B cell (primary cell): ENCODE data around the gene NSUN7. TPM values are rescaled to one million over a fixed set of nuclear protein-coding genes. Genes with fewer than 3 reads are reported as not detected.

ENCODE experiments used
- ATAC-seq: fragments of 200-7000 bp; cut with Tn5 transposase; one replicate; pipeline ENCODE4 v1.10.0; 2021; ENCODE audit warnings: low read depth, mild to moderate bottlenecking, moderate number of reproducible peaks, moderate library complexity
- CTCF ChIA-PET: fragments of 350-600 bp; sonication (Branson Sonifier 250); formaldehyde crosslinking; loops from one replicate; lab custom pipeline; 2021; ENCODE audit warnings: antibody characterized with exemption, inconsistent platforms; lab: Charles Lee
- POLR2A ChIA-PET: fragments of 350-600 bp; sonication (Branson Sonifier 250); formaldehyde crosslinking; loops from one replicate; lab custom pipeline; 2021; ENCODE audit warnings: antibody characterized with exemption; lab: Charles Lee
- DNase-seq: peaks from one replicate; pipeline ENCODE4 v3.0.0; 2013
- H2AFZ ChIP-seq: 2 replicates; pipeline ENCODE4 v1.6.1; 2012; ENCODE audit warnings: mild to moderate bottlenecking, low read depth, low read length; ENCODE audit not compliant: insufficient read depth, poor library complexity, severe bottlenecking
- H3K27ac ChIP-seq, 2 donors: 1 replicate in 1 of 2; 2 replicates in 1 of 2; pipeline ENCODE4 v1.5.1; 2012 to 2013; ENCODE audit warnings: low read length in 2 of 2, mild to moderate bottlenecking in 2 of 2, moderate library complexity in 1 of 2
- H3K27me3 ChIP-seq, 4 experiments: fragments of 200-600 bp in 1 of 4; sonication (generic) in 1 of 4; replicated peaks in 1 of 4; 1 replicate in 2 of 4; 2 replicates in 2 of 4; pipeline versions ENCODE4 v1.6.1 to v1.7.0; 2013 to 2016; ENCODE audit warnings: low read length in 3 of 4, mild to moderate bottlenecking in 2 of 4, mixed read lengths in 1 of 4, moderate library complexity in 1 of 4; ENCODE audit not compliant: insufficient read depth in 4 of 4, control insufficient read depth in 3 of 4; ENCODE audit errors: control extremely low read depth in 1 of 4
- H3K36me3 ChIP-seq, 2 experiments: replicated peaks in 1 of 2; 1 replicate in 1 of 2; 2 replicates in 1 of 2; pipeline versions ENCODE4 v1.6.1 to v1.7.1; 2013; ENCODE audit warnings: low read length in 1 of 2; ENCODE audit not compliant: insufficient read depth in 2 of 2, control insufficient read depth in 1 of 2; ENCODE audit errors: control extremely low read depth in 1 of 2, extremely low read depth in 1 of 2
- H3K4me1 ChIP-seq, 2 donors: fragments of 200-600 bp in 1 of 2; sonication (generic) in 1 of 2; 1 replicate in 1 of 2; 2 replicates in 1 of 2; pipeline versions ENCODE4 v1.5.1 to v1.6.1; 2013 to 2017; ENCODE audit warnings: low read length in 2 of 2; ENCODE audit not compliant: control insufficient read depth in 2 of 2, insufficient read depth in 2 of 2
- H3K4me2 ChIP-seq: replicated peaks from 2 replicates; pipeline ENCODE3; 2012; ENCODE audit warnings: mild to moderate bottlenecking, low read depth, low read length; ENCODE audit not compliant: poor library complexity, severe bottlenecking
- H3K4me3 ChIP-seq, 5 experiments: fragments of 200-600 bp in 1 of 5; sonication (generic) in 1 of 5; 1 replicate in 3 of 5; 2 replicates in 2 of 5; pipeline versions ENCODE4 v1.5.1 to v1.7.0; 2011 to 2016; ENCODE audit warnings: low read length in 4 of 5, mild to moderate bottlenecking in 4 of 5, low read depth in 2 of 5, control low read depth in 1 of 5, moderate library complexity in 1 of 5; ENCODE audit not compliant: insufficient read depth in 1 of 5; ENCODE audit errors: control extremely low read depth in 1 of 5, extremely low read depth in 1 of 5
- H3K79me2 ChIP-seq: fragments of 200-600 bp; sonication (generic); one replicate; pipeline ENCODE4 v1.6.0; 2016; ENCODE audit warnings: low read length; ENCODE audit not compliant: control insufficient read depth, insufficient read depth
- H3K9ac ChIP-seq: fragments of 200-600 bp; sonication (generic); 2 replicates; pipeline ENCODE4 v1.6.1; 2017; ENCODE audit warnings: mild to moderate bottlenecking, low read length, moderate library complexity
- H3K9me3 ChIP-seq, 3 donors: one replicate each; pipeline versions ENCODE4 v1.6.1 to v1.7.1; 2013; ENCODE audit warnings: low read length in 2 of 3; ENCODE audit not compliant: control insufficient read depth in 2 of 3, insufficient read depth in 1 of 3; ENCODE audit errors: control extremely low read depth in 1 of 3
- H4K20me1 ChIP-seq: 2 replicates; pipeline ENCODE4 v1.6.0; 2012; ENCODE audit warnings: mild to moderate bottlenecking, low read length; ENCODE audit not compliant: insufficient read depth, control insufficient read depth, poor library complexity, severe bottlenecking
- H3K27ac Mint-ChIP-seq: one replicate; pipeline ENCODE4 v1.8.0; 2021; ENCODE audit warnings: mixed read lengths
- H3K27me3 Mint-ChIP-seq: one replicate; pipeline ENCODE4 v1.8.0; 2021; ENCODE audit warnings: mixed read lengths
- H3K4me1 Mint-ChIP-seq: one replicate; pipeline ENCODE4 v1.8.0; 2021; ENCODE audit warnings: mixed read lengths
- H3K4me3 Mint-ChIP-seq: one replicate; pipeline ENCODE4 v1.8.0; 2021; ENCODE audit warnings: mixed read lengths
- H3K9me3 Mint-ChIP-seq: one replicate; pipeline ENCODE4 v1.8.0; 2022; ENCODE audit warnings: mixed read lengths; ENCODE audit not compliant: insufficient read depth
- EZH2 ChIP-seq: IDR thresholded peaks from 2 replicates; pipeline ENCODE4 v1.6.1; 2012; ENCODE audit warnings: borderline replicate concordance, low read depth, mild to moderate bottlenecking, moderate library complexity, low read length; ENCODE audit not compliant: insufficient read depth, poor library complexity, severe bottlenecking
- WGBS: methylation state at CpG from one replicate; pipeline ENCODE4 v1.1.5; 2013; ENCODE audit warnings: missing lambda C conversion rate; ENCODE audit not compliant: insufficient coverage; 5-methylcytosine and 5-hydroxymethylcytosine counted together
- intact Hi-C: fragments of 100-400 bp; cut with micrococcal nuclease; formaldehyde crosslinking; loops from one replicate; pipeline ENCODE4 v1.10.0; 2022
- polyA plus RNA-seq: library from polyadenylated mRNA; depleted of rRNA; stranded (reverse); fragments of >200 nt; gene quantifications from 2 replicates; pipeline ENCODE4 v1.2.3, GENCODE V29; 2012
- total RNA-seq, 2 donors: library from RNA; stranded (reverse); fragments of 120-200 nt in 1 of 2; gene quantifications; 1 replicate in 1 of 2; 2 replicates in 1 of 2; pipeline versions ENCODE4 v1.2.3 to v1.2.4, GENCODE V29; 2013 to 2022
- TF ChIP-seq, protein P1 (sequence below): fragments of 200-600 bp; IDR thresholded peaks from one replicate; pipeline ENCODE4 v1.8.0; 2022; ENCODE audit warnings: antibody characterized with exemption, mild to moderate bottlenecking

The NSUN7 gene
- total and polyA plus RNA-seq, 2 donors (not counting 1 experiment from before 2014, with no cell fraction given) = 0.75 to 29.8 TPM

- TF ChIP-seq EZH2 = no peak
- H3K4me1 Mint-ChIP-seq = peaks cover 16% of the 10 kb centered on the region
- Histone ChIP-seq H3K4me1 (peaks cover 3 to 7% of the 10 kb centered on the region in 2 donors), H3K4me3 (no peak overlapping the region), H3K27me3 (no peaks in the 10 kb centered on the region), H3K79me2 (no peaks in the 10 kb centered on the region), H3K36me3 (no peaks in the 10 kb centered on the region), H3K9ac (no peak overlapping the region), H2AFZ (no peak overlapping the region), H3K4me2 (no peak overlapping the region), H3K27ac (no peak overlapping the region), H3K9me3 (no peaks in the 10 kb centered on the region), H4K20me1 (no peaks in the 10 kb centered on the region)
- intact Hi-C loops = no loop called here
- ATAC-seq (no peak), DNase-seq (no peak)
- no peak overlapping the region for H3K27ac Mint-ChIP-seq
- POLR2A ChIA-PET = interaction anchor here (0.7 kb wide), 1 partner anchor 22 kb away, joined by 3 read pairs; no protein-coding TSS in a partner anchor
- CTCF ChIA-PET = interaction anchor here (0.7 to 8.6 kb wide), 7 partner anchors 11 to 535 kb away, joined by 3 to 102 read pairs (median 4); no protein-coding TSS in a partner anchor
- 87% methylated on average over 4 of the region's 5 CpGs for WGBS
- H3K9me3 Mint-ChIP-seq = no peaks in the 10 kb centered on the region
- no peaks in the 10 kb centered on the region for H3K27me3 Mint-ChIP-seq
- H3K4me3 Mint-ChIP-seq = no peak overlapping the region
These were observed 15.3 kb upstream of the NSUN7 start for GRCh38 chr4:40734497-40734896.

GRCh38 chr4:40736910-40737309 lies 12.8 kb upstream of the NSUN7 start:
- H2AFZ ChIP-seq = no peak overlapping the region
- H3K4me2 ChIP-seq = no peak overlapping the region
- intact Hi-C loops = loop anchor here (1.0 kb wide), 2 partner anchors 106 to 187 kb away; no protein-coding TSS in a partner anchor
- H3K36me3 ChIP-seq = no peaks in the 10 kb centered on the region
- no peak overlapping the region for H3K4me3 ChIP-seq
- POLR2A ChIA-PET = no interaction called here
- H3K9ac ChIP-seq = no peak overlapping the region
- peaks cover 0 to 2% of the 10 kb centered on the region in 2 donors for H3K4me1 ChIP-seq
- WGBS = no CpG with 5 or more reads among the region's 1 CpG
- H3K4me3 Mint-ChIP-seq = no peak overlapping the region
- no peaks in the 10 kb centered on the region for H3K9me3 ChIP-seq
- H3K27me3 Mint-ChIP-seq = peaks cover 3% of the 10 kb centered on the region
- peaks cover 5% of the 10 kb centered on the region for H3K4me1 Mint-ChIP-seq
- H3K27ac ChIP-seq = no peak overlapping the region
- CTCF ChIA-PET = interaction anchor here (1.0 to 8.6 kb wide), 8 partner anchors 14 to 189 kb away, joined by 3 to 102 read pairs (median 5); no protein-coding TSS in a partner anchor
- H3K79me2 ChIP-seq = no peaks in the 10 kb centered on the region
- ATAC-seq (no peak), DNase-seq (peak; percentile 56)
- no peak overlapping the region for H3K27ac Mint-ChIP-seq
- no peak for TF ChIP-seq EZH2
- TF ChIP-seq, protein P1, sequence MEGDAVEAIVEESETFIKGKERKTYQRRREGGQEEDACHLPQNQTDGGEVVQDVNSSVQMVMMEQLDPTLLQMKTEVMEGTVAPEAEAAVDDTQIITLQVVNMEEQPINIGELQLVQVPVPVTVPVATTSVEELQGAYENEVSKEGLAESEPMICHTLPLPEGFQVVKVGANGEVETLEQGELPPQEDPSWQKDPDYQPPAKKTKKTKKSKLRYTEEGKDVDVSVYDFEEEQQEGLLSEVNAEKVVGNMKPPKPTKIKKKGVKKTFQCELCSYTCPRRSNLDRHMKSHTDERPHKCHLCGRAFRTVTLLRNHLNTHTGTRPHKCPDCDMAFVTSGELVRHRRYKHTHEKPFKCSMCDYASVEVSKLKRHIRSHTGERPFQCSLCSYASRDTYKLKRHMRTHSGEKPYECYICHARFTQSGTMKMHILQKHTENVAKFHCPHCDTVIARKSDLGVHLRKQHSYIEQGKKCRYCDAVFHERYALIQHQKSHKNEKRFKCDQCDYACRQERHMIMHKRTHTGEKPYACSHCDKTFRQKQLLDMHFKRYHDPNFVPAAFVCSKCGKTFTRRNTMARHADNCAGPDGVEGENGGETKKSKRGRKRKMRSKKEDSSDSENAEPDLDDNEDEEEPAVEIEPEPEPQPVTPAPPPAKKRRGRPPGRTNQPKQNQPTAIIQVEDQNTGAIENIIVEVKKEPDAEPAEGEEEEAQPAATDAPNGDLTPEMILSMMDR = peak; percentile 57
- no peaks in the 10 kb centered on the region for H3K9me3 Mint-ChIP-seq
- no peaks in the 10 kb centered on the region for H3K27me3 ChIP-seq
- no peaks in the 10 kb centered on the region for H4K20me1 ChIP-seq
